ENCODE results near the gene PCOLCE2. TPM values are rescaled to one million over a fixed set of nuclear protein-coding genes. Genes with fewer than 3 reads are reported as not detected.
A peak's percentile ranks its signal among the peaks of the same experiment; 100 is the strongest.

PCOLCE2 gene
- total and polyA plus RNA-seq, 2 of the 8 experiments (the other 6 are each of a cell fraction or from before 2014, with no cell fraction given) = 11.1 to 12.6 TPM

- H4K5ac ChIP-seq (ENCODE audit: insufficient read length, low read depth, low read length) = no peak overlapping the region
- H2BK120ac ChIP-seq (replicated peaks; ENCODE audit: low read depth, low read length) = no peak overlapping the region
- H3K23me2 ChIP-seq (ENCODE audit: low read depth, low read length) = no peaks in the 10 kb centered on the region
- H3K4ac ChIP-seq (replicated peaks; ENCODE audit: insufficient read length, low read depth, low read length) = no peak overlapping the region
- no peak overlapping the region for H4K8ac ChIP-seq (ENCODE audit: extremely low read depth, insufficient read depth, low read length)
- H3K4me2 ChIP-seq (ENCODE audit: insufficient read depth in 1 of 2, low read depth in 2 of 2, low read length in 2 of 2) = no peak overlapping the region
- H2BK15ac ChIP-seq (ENCODE audit: low read length) = no peak overlapping the region
- H4K91ac ChIP-seq (replicated peaks; ENCODE audit: insufficient read length, low read length) = no peak overlapping the region
- H3K23ac ChIP-seq (ENCODE audit: insufficient read length) = no peak overlapping the region
- H3K9me3 ChIP-seq (ENCODE audit: insufficient read depth in 2 of 2, low read depth in 1 of 2, low read length in 1 of 2) = no peaks in the 10 kb centered on the region
- no peak overlapping the region for H2BK12ac ChIP-seq (ENCODE audit: low read depth, low read length)
- H3K36me3 ChIP-seq (ENCODE audit: control insufficient read depth in 2 of 4, insufficient read depth in 4 of 4, low read length in 3 of 4) = no peaks in the 10 kb centered on the region
- no peak overlapping the region for H3K9ac ChIP-seq (replicated peaks in 1 of 4; ENCODE audit: extremely low read depth in 1 of 4, low read depth in 3 of 4, low read length in 3 of 4)
- H3K18ac ChIP-seq (ENCODE audit: extremely low read depth, low read length) = no peak overlapping the region
- H3K27me3 ChIP-seq (replicated peaks in 1 of 4; ENCODE audit: control insufficient read depth in 3 of 4, extremely low read depth in 1 of 4, insufficient read depth in 3 of 4, low read length in 3 of 4) = no peaks in the 10 kb centered on the region
- H2BK20ac ChIP-seq (ENCODE audit: low read length) = no peak overlapping the region
- ChIA-PET CTCF (ENCODE audit: partially characterized antibody) (interaction anchor here (1.5 kb wide), 1 partner anchor 14 kb away, joined by 5 read pairs; no protein-coding TSS in a partner anchor), POLR2A (ENCODE audit: partially characterized antibody) (no interaction called here)
- no peak overlapping the region for H3K27ac ChIP-seq (ENCODE audit: low read depth, low read length)
- H3K4me1 ChIP-seq (replicated peaks in 1 of 4; ENCODE audit: control insufficient read depth in 3 of 4, insufficient read depth in 4 of 4, low read length in 3 of 4) = no peaks in the 10 kb centered on the region
- DNase-seq (ENCODE audit: low read depth in 1 of 2, low spot score in 2 of 2) (no peak), FAIRE-seq (no peak)
- no peak overlapping the region for H2BK5ac ChIP-seq (ENCODE audit: low read depth, low read length)
- no peak for TF ChIP-seq SIX5 (IDR thresholded peaks at IDR 0.05; ENCODE audit: low read depth, low read length)
- TF ChIP-seq TAF1 (IDR thresholded peaks at IDR 0.05; ENCODE audit: low read depth, low read length) = no peak
- TF ChIP-seq RXRA (IDR thresholded peaks at IDR 0.05; ENCODE audit: insufficient read depth, low read depth, low read length) = no peak
- TF ChIP-seq, protein P1, sequence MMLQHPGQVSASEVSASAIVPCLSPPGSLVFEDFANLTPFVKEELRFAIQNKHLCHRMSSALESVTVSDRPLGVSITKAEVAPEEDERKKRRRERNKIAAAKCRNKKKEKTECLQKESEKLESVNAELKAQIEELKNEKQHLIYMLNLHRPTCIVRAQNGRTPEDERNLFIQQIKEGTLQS (IDR thresholded peaks at IDR 0.05; ENCODE audit: insufficient read depth, low read depth, low read length) = no peak
- TF ChIP-seq GABPA (IDR thresholded peaks at IDR 0.05; ENCODE audit: borderline replicate concordance, insufficient read depth, low read length) = no peak
- TF ChIP-seq CBX8 (IDR thresholded peaks at IDR 0.05; ENCODE audit: borderline replicate concordance, low read depth, low read length) = no peak
- TF ChIP-seq ASH2L (IDR thresholded peaks at IDR 0.05; ENCODE audit: low read length) = no peak
- TF ChIP-seq KDM5A (IDR thresholded peaks at IDR 0.05; ENCODE audit: low read length) = no peak
- no peak for TF ChIP-seq JUN (IDR thresholded peaks at IDR 0.05; ENCODE audit: low read depth, low read length)
- no peak for TF ChIP-seq CHD1 (IDR thresholded peaks at IDR 0.05; ENCODE audit: low read depth, low read length)
- TF ChIP-seq RBBP5 (IDR thresholded peaks at IDR 0.05; ENCODE audit: borderline replicate concordance, low read depth, low read length) = no peak
- no peak overlapping the region for H3K56ac ChIP-seq (replicated peaks; ENCODE audit: insufficient read length, low read depth, low read length)
- no peaks in the 10 kb centered on the region for H4K20me1 ChIP-seq (replicated peaks in 1 of 2; ENCODE audit: control insufficient read depth in 1 of 2, insufficient read depth in 2 of 2, low read length in 2 of 2)
- H3K4me3 ChIP-seq (ENCODE audit: extremely low read depth in 1 of 4, insufficient read depth in 2 of 4, low read depth in 3 of 4, low read length in 4 of 4) = no peak overlapping the region
- H3K14ac ChIP-seq (ENCODE audit: insufficient read length) = no peak overlapping the region
- H2AFZ ChIP-seq (ENCODE audit: low read length) = 0 out of 2 replicates have a peak overlapping the region, but pooled peaks have one; percentile 85
- H3K79me1 ChIP-seq (ENCODE audit: low read depth, low read length) = no peaks in the 10 kb centered on the region
- H2AK5ac ChIP-seq (ENCODE audit: low read depth, low read length) = no peak overlapping the region
- H3K79me2 ChIP-seq (ENCODE audit: control insufficient read depth in 1 of 2, insufficient read depth in 2 of 2, low read length in 2 of 2) = no peaks in the 10 kb centered on the region
Measured at GRCh38 chr3:142925140-142925539, 36.3 kb upstream of the PCOLCE2 start.

Data from H1 (cell line).